ENCODE measurements around the gene ZNF512. TPM values are rescaled to one million over a fixed set of nuclear protein-coding genes. Genes with fewer than 3 reads are reported as not detected.
"Not testable (repeated sequence)": the region's sequence is repeated elsewhere in the genome, so short reads cannot be mapped to it uniquely, and the experiment has no call there.

Gene ZNF512
- total and polyA plus RNA-seq, 5 donors: 11.9 to 26.5 (median 24.5) TPM

- intact Hi-C loops (cut with DNase I): no loop called here
- DNase-seq (no peak), ATAC-seq (no peak)
- Histone ChIP-seq H3K4me3 (ENCODE audit: low read length) (no peak overlapping the region), H3K9me3 (ENCODE audit: control insufficient read depth, low read length) (no peaks in the 10 kb centered on the region), H3K27me3 (ENCODE audit: control insufficient read depth, insufficient read depth) (no peaks in the 10 kb centered on the region), H3K4me1 (ENCODE audit: control insufficient read depth, insufficient read depth, low read length) (no peaks in the 10 kb centered on the region), H3K27ac (ENCODE audit: low read length) (no peak overlapping the region)
- 95% methylated on average over 2 of the region's 2 CpGs for WGBS
These were observed 31.1 kb downstream of the ZNF512 start for GRCh38 chr2:27613985-27614384.

DNA sequence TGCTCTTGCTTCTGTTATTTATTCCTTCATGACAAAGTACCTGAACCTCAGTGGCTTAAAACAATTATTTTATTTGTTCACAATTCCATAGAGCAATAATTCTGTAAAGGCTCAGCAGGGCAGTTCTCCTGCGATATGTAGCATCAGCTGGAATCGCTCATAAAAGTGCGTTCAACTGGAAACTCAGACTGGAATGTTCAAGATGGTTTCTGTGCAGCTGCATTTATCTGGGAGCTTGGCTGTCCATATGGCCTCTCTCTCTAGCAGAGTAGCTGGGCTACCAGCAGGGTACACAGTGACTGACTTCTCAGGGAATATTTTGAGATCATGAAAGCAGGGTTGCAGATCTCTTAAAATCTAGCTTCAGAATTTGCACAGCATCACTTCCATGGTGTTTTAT lies 32.5 kb downstream of the ZNF512 start:
- Histone ChIP-seq H3K9me3 (ENCODE audit: control insufficient read depth, low read length) (no peaks in the 10 kb centered on the region), H3K4me3 (ENCODE audit: low read length) (no peak overlapping the region), H3K27me3 (ENCODE audit: control insufficient read depth, insufficient read depth) (no peaks in the 10 kb centered on the region), H3K27ac (ENCODE audit: low read length) (no peak overlapping the region), H3K4me1 (ENCODE audit: control insufficient read depth, insufficient read depth, low read length) (no peaks in the 10 kb centered on the region)
- intact Hi-C loops (cut with DNase I): no loop called here
- DNase-seq (no peak), ATAC-seq (no peak)
- WGBS: 99% methylated on average over 3 of the region's 3 CpGs

DNA sequence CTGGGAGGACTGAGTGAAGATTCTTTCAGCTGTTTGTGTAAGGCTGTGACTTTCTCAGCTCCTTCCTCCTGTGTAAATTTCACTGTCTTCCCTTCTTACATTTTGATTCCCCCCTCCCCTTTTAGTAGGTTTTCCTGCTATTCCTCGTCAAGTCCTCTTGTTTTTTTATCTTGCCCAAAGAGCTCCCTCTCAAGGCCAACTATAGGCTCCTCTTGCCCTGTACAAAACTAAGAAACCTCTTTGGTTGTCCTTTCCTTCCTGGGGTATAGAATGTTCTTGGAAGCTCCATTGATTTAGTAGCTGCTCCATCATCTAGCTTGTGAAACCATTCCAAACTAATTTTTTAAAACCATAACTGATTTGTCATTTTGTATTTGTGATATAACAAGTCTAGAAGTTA lies 38.7 kb downstream of the ZNF512 start:
- no peak overlapping the region for H3K27ac ChIP-seq (ENCODE audit: low read length)
- 62% methylated on average over 1 of the region's 1 CpG for WGBS
- no peaks in the 10 kb centered on the region for H3K4me1 ChIP-seq (ENCODE audit: control insufficient read depth, insufficient read depth, low read length)
- intact Hi-C loops (cut with DNase I): no loop called here
- no peak overlapping the region for H3K4me3 ChIP-seq (ENCODE audit: low read length)
- H3K27me3 ChIP-seq (ENCODE audit: control insufficient read depth, insufficient read depth): no peaks in the 10 kb centered on the region
- ATAC-seq (no peak), DNase-seq (no peak)
- H3K9me3 ChIP-seq (ENCODE audit: control insufficient read depth, low read length): no peaks in the 10 kb centered on the region

DNA sequence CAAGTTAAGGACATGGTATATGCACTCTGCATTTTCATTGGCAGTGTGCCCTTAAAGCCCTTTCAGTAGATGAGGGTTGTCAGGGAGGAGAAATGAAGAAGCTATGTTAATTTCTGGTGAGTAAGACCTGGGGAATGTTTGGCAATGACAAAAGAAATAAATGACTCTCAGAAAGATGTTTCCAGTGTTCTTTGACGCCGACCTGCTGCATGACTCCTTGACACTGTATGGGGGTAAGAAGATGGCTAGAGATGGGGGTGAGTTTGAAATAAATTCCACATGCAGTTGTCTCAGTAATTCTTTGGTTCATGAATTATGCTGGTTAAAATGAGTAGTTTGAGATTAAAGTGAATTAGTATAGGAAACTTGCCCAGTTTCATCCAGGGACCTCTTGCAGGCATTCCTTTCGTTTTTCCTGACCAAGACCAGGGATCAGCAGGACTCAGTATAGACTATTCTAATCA lies 40.1 kb downstream of the ZNF512 start:
- Histone ChIP-seq H3K9me3 (ENCODE audit: control insufficient read depth, low read length) (no peaks in the 10 kb centered on the region), H3K4me1 (ENCODE audit: control insufficient read depth, insufficient read depth, low read length) (no peaks in the 10 kb centered on the region), H3K4me3 (ENCODE audit: low read length) (no peak overlapping the region), H3K27me3 (ENCODE audit: control insufficient read depth, insufficient read depth) (no peaks in the 10 kb centered on the region), H3K27ac (ENCODE audit: low read length) (no peak overlapping the region)
- ATAC-seq (no peak), DNase-seq (no peak)
- intact Hi-C loops (cut with DNase I): no loop called here
- WGBS: 89% methylated on average over 3 of the region's 3 CpGs

DNA sequence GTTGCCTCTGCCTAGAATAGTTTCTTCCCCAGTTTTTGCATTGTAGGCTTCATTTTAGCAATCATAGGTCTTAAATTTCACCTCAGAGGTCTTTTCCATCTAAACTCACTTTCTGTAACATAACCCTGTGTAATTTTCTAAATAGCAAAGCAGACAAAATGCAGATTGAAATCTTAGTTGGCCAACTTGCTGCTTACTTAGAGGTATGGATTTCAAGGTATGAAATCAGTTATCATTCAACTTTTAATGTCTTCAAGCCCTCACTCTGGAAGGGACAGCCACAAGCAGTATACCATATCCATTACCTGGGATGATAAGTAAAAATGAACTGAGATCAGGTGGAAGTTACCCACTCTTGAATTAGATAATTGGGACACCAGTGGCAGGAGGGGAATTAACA lies 42.1 kb downstream of the ZNF512 start:
- intact Hi-C loops (cut with DNase I): no loop called here
- H3K4me1 ChIP-seq (ENCODE audit: control insufficient read depth, insufficient read depth, low read length): peaks cover 3% of the 10 kb centered on the region
- no peaks in the 10 kb centered on the region for H3K9me3 ChIP-seq (ENCODE audit: control insufficient read depth, low read length)
- ATAC-seq (no peak), DNase-seq (no peak)
- no peak overlapping the region for H3K27ac ChIP-seq (ENCODE audit: low read length)
- H3K4me3 ChIP-seq (ENCODE audit: low read length): no peak overlapping the region
- no peaks in the 10 kb centered on the region for H3K27me3 ChIP-seq (ENCODE audit: control insufficient read depth, insufficient read depth)

DNA sequence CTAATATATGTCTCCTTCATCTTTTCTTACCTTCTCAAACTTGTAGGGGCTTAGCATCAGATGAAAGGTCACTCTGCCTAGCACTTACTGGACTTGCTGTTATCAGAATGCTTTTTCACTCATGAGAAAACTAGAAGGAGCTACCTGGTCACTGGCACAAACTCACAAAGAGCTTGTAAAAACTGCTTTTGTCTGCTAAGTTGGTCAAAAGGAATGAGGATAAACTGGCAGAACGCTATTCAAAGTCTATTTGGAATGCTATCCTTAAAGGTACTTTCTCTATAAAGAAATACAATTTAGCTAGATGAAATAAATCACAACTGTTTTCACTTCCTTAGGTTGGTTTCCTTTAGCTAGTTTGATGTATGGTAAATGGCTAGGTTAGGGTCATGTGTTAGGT lies 43.5 kb downstream of the ZNF512 start:
- H3K9me3 ChIP-seq (ENCODE audit: control insufficient read depth, low read length); ATAC-seq; H3K27ac ChIP-seq (ENCODE audit: low read length); H3K27me3 ChIP-seq (ENCODE audit: control insufficient read depth, insufficient read depth); DNase-seq; H3K4me3 ChIP-seq (ENCODE audit: low read length); H3K4me1 ChIP-seq (ENCODE audit: control insufficient read depth, insufficient read depth, low read length); intact Hi-C loops (cut with DNase I): not testable (repeated sequence)
- 89% methylated on average over 1 of the region's 1 CpG for WGBS

- intact Hi-C loops (cut with DNase I); H3K4me3 ChIP-seq (ENCODE audit: low read length); H3K4me1 ChIP-seq (ENCODE audit: control insufficient read depth, insufficient read depth, low read length); DNase-seq; H3K27me3 ChIP-seq (ENCODE audit: control insufficient read depth, insufficient read depth); H3K9me3 ChIP-seq (ENCODE audit: control insufficient read depth, low read length): not testable (repeated sequence)
- WGBS: 54% methylated on average over 3 of the region's 3 CpGs
- peak overlapping the region; percentile 23 for H3K27ac ChIP-seq (ENCODE audit: low read length)
- peak; percentile 29 to 73 for ATAC-seq
These were observed 44.1 kb downstream of the ZNF512 start for GRCh38 chr2:27626921-27627320.

DNA sequence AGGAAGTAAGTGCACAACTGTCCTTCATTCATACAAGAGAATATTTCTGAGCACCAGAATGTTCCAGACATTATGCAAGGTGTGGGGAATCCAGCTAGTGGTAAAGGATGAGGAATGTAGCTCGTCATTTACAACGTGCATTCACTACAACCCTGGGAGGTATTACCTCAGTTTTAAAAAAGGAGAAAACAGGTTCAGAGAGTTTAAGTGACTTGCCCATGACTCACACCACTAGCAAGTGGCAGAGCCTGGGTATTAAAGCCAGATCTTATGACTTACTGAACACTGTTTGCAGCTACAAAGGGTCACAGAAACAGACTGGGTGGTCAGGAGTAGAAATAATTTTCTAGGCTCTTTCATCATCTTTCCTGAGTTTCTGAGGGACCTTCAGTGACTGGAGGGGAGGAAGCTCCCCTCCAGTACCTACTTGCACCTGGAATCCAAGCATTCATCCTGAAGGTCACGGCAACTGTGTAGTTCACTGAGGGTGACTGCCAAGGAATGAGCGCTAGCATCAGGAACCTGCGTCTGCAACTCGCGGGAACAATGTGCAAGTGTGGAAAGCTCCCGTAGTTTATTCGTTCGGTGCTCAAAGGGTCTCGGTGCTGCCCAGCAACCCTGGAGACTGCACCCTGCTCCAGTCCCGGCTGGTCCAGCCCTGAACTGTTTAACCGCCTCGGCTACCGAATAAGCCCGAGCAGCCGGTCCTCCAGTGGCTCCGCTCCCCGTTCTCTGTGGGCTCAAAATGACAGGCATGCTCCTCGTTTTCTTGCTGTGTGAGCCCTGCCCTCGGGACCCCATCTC lies 45.3 kb downstream of the ZNF512 start:
- Histone ChIP-seq H3K4me3 (ENCODE audit: low read length) (peak overlapping the region; percentile 92), H3K9me3 (ENCODE audit: control insufficient read depth, low read length) (no peaks in the 10 kb centered on the region), H3K27me3 (ENCODE audit: control insufficient read depth, insufficient read depth) (no peaks in the 10 kb centered on the region), H3K27ac (ENCODE audit: low read length) (peak overlapping the region; percentile 19), H3K4me1 (ENCODE audit: control insufficient read depth, insufficient read depth, low read length) (peaks cover 3% of the 10 kb centered on the region)
- WGBS: 5% methylated on average over 21 of the region's 21 CpGs
- DNase-seq (peak in 1 of 3 donors; percentile 14), ATAC-seq (peak; percentile 58)
- intact Hi-C loops (cut with DNase I): no loop called here

DNA sequence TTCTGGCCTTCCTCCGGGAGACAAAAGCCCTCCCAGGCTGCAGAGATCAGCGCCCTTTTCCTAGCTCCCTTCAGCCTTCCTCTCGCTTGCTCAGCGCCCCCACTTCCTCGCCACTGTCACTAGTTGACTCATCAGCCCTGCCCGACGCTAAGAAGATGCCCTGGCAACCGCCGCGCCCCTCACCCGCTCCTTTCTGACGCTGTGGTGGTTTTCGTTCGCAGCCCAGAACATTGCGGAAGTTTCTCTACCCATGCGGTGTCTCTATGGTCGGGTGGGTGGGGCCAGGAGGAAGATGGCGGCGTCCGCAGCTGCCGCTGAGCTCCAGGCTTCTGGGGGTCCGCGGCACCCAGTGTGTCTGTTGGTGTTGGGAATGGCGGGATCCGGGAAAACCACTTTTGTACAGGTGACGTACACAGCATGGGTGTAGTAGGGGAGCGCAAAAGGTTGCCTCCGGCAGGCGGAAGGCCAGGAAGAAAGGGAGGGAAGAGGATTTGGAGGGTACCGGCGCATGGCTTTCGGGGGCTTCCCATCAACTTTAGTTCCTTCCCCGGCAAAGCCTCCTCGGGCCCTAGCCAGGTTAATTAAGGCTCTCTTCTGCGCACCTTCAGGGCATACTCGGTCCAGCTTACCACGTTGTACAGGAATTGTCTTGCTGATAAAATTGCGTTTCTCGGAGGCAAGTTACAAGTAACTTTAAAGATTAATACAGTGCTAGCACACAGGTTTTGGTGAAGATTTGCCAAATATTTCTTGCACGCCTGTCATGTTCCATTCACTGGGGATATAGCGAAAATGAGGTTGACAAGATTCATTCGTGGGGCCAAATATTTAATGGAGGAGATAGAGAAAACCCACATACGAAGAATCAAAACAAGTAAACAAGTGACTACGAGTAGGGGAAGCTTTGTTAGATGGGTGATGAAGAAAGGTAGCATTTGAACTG lies 46.2 kb downstream of the ZNF512 start, which contains the start of the genes CCDC121 and GPN1:
CCDC121 (minus strand) TSS at position 246 of the 943 bp plus-strand sequence. CDS start 1,213 bp downstream, outside the sequence.
GPN1 (plus strand) TSS at position 284 of the 943 bp plus-strand sequence; CDS start at position 293, 9 bp downstream.
- peaks cover 3% of the 10 kb centered on the region for H3K4me1 ChIP-seq (ENCODE audit: control insufficient read depth, insufficient read depth, low read length)
- no peaks in the 10 kb centered on the region for H3K27me3 ChIP-seq (ENCODE audit: control insufficient read depth, insufficient read depth)
- DNase-seq (peak; percentile 89 to 93 (median 93)), ATAC-seq (peak; percentile 97 to 98)
- peak within 1 kb of the TSS; percentile 31 for H3K27ac ChIP-seq (ENCODE audit: low read length)
- intact Hi-C loops (cut with DNase I): no loop called here
- no peaks in the 10 kb centered on the region for H3K9me3 ChIP-seq (ENCODE audit: control insufficient read depth, low read length)
- under 1% methylated on average over 44 of the region's 44 CpGs for WGBS
- H3K4me3 ChIP-seq (ENCODE audit: low read length): peak within 1 kb of the TSS; percentile 92

DNA sequence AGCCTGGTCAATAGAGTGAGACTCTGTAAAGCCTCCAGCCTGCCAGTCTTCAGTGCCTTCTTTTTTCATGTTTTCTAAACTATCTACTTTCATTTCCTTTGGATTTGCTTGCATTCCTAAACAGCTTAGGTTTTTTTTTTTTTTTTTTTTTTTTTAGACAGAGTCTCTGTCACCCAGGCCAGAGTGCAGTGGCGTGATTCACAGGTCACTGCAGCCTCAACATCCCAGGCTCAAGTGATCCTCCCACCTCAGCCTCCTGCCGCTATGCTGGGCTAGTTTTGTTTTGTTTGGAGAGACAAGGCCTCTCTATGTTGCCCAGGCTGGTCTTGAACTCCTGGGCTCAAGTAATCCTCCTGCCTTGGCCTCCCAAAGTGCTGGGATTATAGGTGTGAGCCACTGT lies 47.4 kb downstream of the ZNF512 start:
- H3K4me3 ChIP-seq (ENCODE audit: low read length); H3K4me1 ChIP-seq (ENCODE audit: control insufficient read depth, insufficient read depth, low read length); H3K27me3 ChIP-seq (ENCODE audit: control insufficient read depth, insufficient read depth); H3K9me3 ChIP-seq (ENCODE audit: control insufficient read depth, low read length); H3K27ac ChIP-seq (ENCODE audit: low read length); DNase-seq; ATAC-seq; intact Hi-C loops (cut with DNase I): not testable (repeated sequence)
- WGBS: 97% methylated on average over 2 of the region's 2 CpGs

DNA sequence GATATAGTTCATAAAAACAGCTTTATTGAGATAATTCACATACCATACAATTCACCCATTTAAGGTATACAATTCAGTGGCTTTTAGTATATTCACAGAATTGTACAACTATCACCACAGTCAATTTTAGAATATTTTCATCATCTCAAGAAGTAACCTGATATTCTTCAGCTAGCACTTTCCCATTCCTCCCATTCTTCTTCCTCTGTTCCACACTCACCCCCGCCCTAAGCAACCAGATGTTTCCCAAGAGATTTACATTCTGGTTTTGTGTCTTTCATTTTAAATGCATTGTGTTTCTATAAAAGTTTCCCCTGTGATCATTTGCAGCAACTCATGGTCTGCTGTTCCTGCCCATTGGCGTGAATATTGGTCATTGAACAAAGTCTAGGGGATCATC lies 51.4 kb downstream of the ZNF512 start:
- Histone ChIP-seq H3K9me3 (ENCODE audit: control insufficient read depth, low read length) (no peaks in the 10 kb centered on the region), H3K27ac (ENCODE audit: low read length) (no peak overlapping the region), H3K4me3 (ENCODE audit: low read length) (no peak overlapping the region), H3K4me1 (ENCODE audit: control insufficient read depth, insufficient read depth, low read length) (peaks cover 3% of the 10 kb centered on the region), H3K27me3 (ENCODE audit: control insufficient read depth, insufficient read depth) (no peaks in the 10 kb centered on the region)
- ATAC-seq (no peak), DNase-seq (no peak)
- intact Hi-C loops (cut with DNase I): no loop called here
- 95% methylated on average over 2 of the region's 2 CpGs for WGBS
